ENCODE measurements around the gene MRPL24. TPM values are rescaled to one million over a fixed set of nuclear protein-coding genes. Genes with fewer than 3 reads are reported as not detected.

Gene MRPL24
- total and polyA plus RNA-seq, 2 of the 4 experiments (the other 2 are of a cell fraction): 68.8 to 99.5 TPM

GRCh38 chr1:156692925-156693847 is 47.7 kb downstream of the MRPL24 start:
- Histone ChIP-seq H2BK5ac (ENCODE audit: low read depth, low read length, poor library complexity, severe bottlenecking) (no peak overlapping the region), H4K20me1 (ENCODE audit: insufficient read depth, low read length) (no peaks in the 10 kb centered on the region), H3K9me3 (ENCODE audit: control insufficient read depth, insufficient read depth, low read length) (no peaks in the 10 kb centered on the region), H4K5ac (ENCODE audit: low read depth, low read length) (no peak overlapping the region), H2AFZ (replicated peaks; ENCODE audit: low read length, poor library complexity) (no peak overlapping the region), H2BK120ac (ENCODE audit: low read depth, low read length) (no peak overlapping the region), H3K4me3 (ENCODE audit: insufficient read depth, low read depth, low read length) (no peak overlapping the region), H3K4me1 (ENCODE audit: control insufficient read depth, insufficient read depth, low read length) (peaks cover 6% of the 10 kb centered on the region; the same call in 1 of the 2 replicates), H3K14ac (replicated peaks; ENCODE audit: low read depth, low read length) (no peak overlapping the region), H2BK15ac (ENCODE audit: low read depth, low read length) (no peak overlapping the region), H3K23ac (ENCODE audit: low read depth, low read length) (no peak overlapping the region), H3K4me2 (ENCODE audit: low read depth, low read length) (no peak overlapping the region), H3K27ac (ENCODE audit: insufficient read depth, low read length) (no peak overlapping the region), H2BK20ac (ENCODE audit: low read depth, low read length) (no peak overlapping the region), H3K9me1 (ENCODE audit: insufficient read depth, low read length) (no peaks in the 10 kb centered on the region), H3K27me3 (ENCODE audit: control insufficient read depth, insufficient read depth, low read length) (peaks cover 6% of the 10 kb centered on the region; the same call in 1 of the 2 replicates), H3K36me3 (ENCODE audit: control insufficient read depth, insufficient read depth, low read length) (no peaks in the 10 kb centered on the region), H4K91ac (ENCODE audit: insufficient read depth, low read depth, low read length) (no peak overlapping the region), H4K8ac (ENCODE audit: low read depth in 2 of 2, low read length in 2 of 2) (no peak overlapping the region), H3K56ac (ENCODE audit: extremely low read depth, insufficient read depth, low read length) (no peak overlapping the region), H3K18ac (ENCODE audit: low read depth, low read length) (no peak overlapping the region), H3K9ac (ENCODE audit: low read depth, low read length) (no peak overlapping the region), H2AK9ac (replicated peaks; ENCODE audit: low read depth, low read length, poor library complexity) (no peak overlapping the region), H2AK5ac (ENCODE audit: low read depth, low read length) (peak overlapping the region; percentile 26; the same call in 1 of the 2 replicates), H3K4ac (ENCODE audit: low read depth, low read length) (no peak overlapping the region), H3K79me1 (ENCODE audit: low read depth in 1 of 2, low read length in 2 of 2) (no peaks in the 10 kb centered on the region)
- WGBS, 2 experiments (ENCODE audit: extremely low coverage in 2 of 2, insufficient read length in 1 of 2): 67% methylated on average over 8 of the region's 16 CpGs; no CpG with 5 or more reads in 1 of the 2 experiments
- intact Hi-C loops (cut with micrococcal nuclease): no loop called here
- DNase-seq (no peak), ATAC-seq (ENCODE audit: low read depth) (no peak)
- dilution Hi-C loops (cut with HindIII; ENCODE audit: low sequenced_read_pairs, unreplicated experiment): no loop called here
- ChIA-PET POLR2A (ENCODE audit: unreplicated experiment) (no interaction called here), CTCF (interaction anchor here (1.8 to 5.2 kb wide), 2 partner anchors 33 to 34 kb away, joined by 5 to 104 read pairs; partner anchors contain the start of genes ISG20L2 and METTL25B)
- in situ Hi-C loops (cut with MboI; ENCODE audit: low sequenced_read_pairs): loop anchor here (10.0 kb wide), 1 partner anchor 192 kb away; no protein-coding TSS in a partner anchor
- TF ChIP-seq NFE2L2 (IDR thresholded peaks at IDR 0.05; ENCODE audit: low read depth, low read length) (no peak), SMC3 (IDR thresholded peaks at IDR 0.05; ENCODE audit: low read depth, low read length) (no peak), MAFK (IDR thresholded peaks at IDR 0.05; ENCODE audit: low read depth, low read length) (no peak), CHD1 (IDR thresholded peaks at IDR 0.05; ENCODE audit: low read depth, low read length) (no peak)
- TF ChIP-seq, protein P1, sequence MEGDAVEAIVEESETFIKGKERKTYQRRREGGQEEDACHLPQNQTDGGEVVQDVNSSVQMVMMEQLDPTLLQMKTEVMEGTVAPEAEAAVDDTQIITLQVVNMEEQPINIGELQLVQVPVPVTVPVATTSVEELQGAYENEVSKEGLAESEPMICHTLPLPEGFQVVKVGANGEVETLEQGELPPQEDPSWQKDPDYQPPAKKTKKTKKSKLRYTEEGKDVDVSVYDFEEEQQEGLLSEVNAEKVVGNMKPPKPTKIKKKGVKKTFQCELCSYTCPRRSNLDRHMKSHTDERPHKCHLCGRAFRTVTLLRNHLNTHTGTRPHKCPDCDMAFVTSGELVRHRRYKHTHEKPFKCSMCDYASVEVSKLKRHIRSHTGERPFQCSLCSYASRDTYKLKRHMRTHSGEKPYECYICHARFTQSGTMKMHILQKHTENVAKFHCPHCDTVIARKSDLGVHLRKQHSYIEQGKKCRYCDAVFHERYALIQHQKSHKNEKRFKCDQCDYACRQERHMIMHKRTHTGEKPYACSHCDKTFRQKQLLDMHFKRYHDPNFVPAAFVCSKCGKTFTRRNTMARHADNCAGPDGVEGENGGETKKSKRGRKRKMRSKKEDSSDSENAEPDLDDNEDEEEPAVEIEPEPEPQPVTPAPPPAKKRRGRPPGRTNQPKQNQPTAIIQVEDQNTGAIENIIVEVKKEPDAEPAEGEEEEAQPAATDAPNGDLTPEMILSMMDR (conservative IDR thresholded peaks at IDR 0.05; ENCODE audit: low read depth, low read length): no peak
- no TSS peak for BruUV-seq (replicated peaks)

Measured in IMR-90 (cell line).